Astrocyte (in vitro differentiated cells and primary cell): ENCODE measurements around the gene KIAA1671. TPM values are rescaled to one million over a fixed set of nuclear protein-coding genes. Genes with fewer than 3 reads are reported as not detected.
A peak's percentile ranks its signal among the peaks of the same experiment; 100 is the strongest.

Experiments used
- DNase-seq: peaks from one replicate; pipeline ENCODE4 v3.0.0-alpha.2; 2010; ENCODE audit warnings: low read depth
- FAIRE-seq: peaks from 2 replicates; lab custom pipeline; 2011; peaks lifted over from hg19 to GRCh38; lab: Jason Lieb, UNC
- H2AFZ ChIP-seq: 2 replicates; pipeline ENCODE4 v1.6.0; 2012; ENCODE audit warnings: low read depth, low read length, inconsistent platforms
- H3K27ac ChIP-seq: 2 replicates; pipeline ENCODE4 v1.5.1; 2011; ENCODE audit warnings: low read depth, low read length, inconsistent platforms
- H3K27me3 ChIP-seq: 2 replicates; pipeline ENCODE4 v1.6.0; 2011; ENCODE audit warnings: low read length, inconsistent platforms; ENCODE audit not compliant: insufficient read depth
- H3K36me3 ChIP-seq: 2 replicates; pipeline ENCODE4 v1.5.1; 2011; ENCODE audit warnings: low read length, inconsistent platforms; ENCODE audit not compliant: insufficient read depth
- H3K4me1 ChIP-seq: 2 replicates; pipeline ENCODE4 v1.5.1; 2011; ENCODE audit warnings: low read length, inconsistent platforms; ENCODE audit not compliant: insufficient read depth
- H3K4me2 ChIP-seq: 2 replicates; pipeline ENCODE4 v1.6.0; 2012; ENCODE audit warnings: low read length, inconsistent platforms
- H3K4me3 ChIP-seq: 2 replicates; pipeline ENCODE4 v1.5.1; 2011; ENCODE audit warnings: low read depth, mild to moderate bottlenecking, low read length, inconsistent platforms; ENCODE audit not compliant: insufficient read depth
- H3K79me2 ChIP-seq: 2 replicates; pipeline ENCODE4 v1.6.0; 2012; ENCODE audit warnings: mild to moderate bottlenecking, low read length, inconsistent platforms; ENCODE audit not compliant: insufficient read depth
- H3K9ac ChIP-seq: 2 replicates; pipeline ENCODE4 v1.6.0; 2012; ENCODE audit warnings: mild to moderate bottlenecking, low read length, inconsistent platforms
- H3K9me3 ChIP-seq: 2 replicates; pipeline ENCODE4 v1.5.1; 2012; ENCODE audit warnings: low read depth, mild to moderate bottlenecking, low read length, inconsistent platforms; ENCODE audit not compliant: insufficient read depth
- H4K20me1 ChIP-seq: 2 replicates; pipeline ENCODE4 v1.6.0; 2012; ENCODE audit warnings: low read length, inconsistent platforms; ENCODE audit not compliant: insufficient read depth
- H3K27ac Mint-ChIP-seq: one replicate; pipeline ENCODE4 v1.8.0; 2021; ENCODE audit warnings: mild to moderate bottlenecking, mixed read lengths; ENCODE audit not compliant: unreplicated experiment
- H3K27me3 Mint-ChIP-seq: one replicate; pipeline ENCODE4 v1.8.0; 2021; ENCODE audit warnings: low read depth, mixed read lengths; ENCODE audit not compliant: unreplicated experiment
- H3K36me3 Mint-ChIP-seq: one replicate; pipeline ENCODE4 v1.8.0; 2021; ENCODE audit warnings: low read depth, mixed read lengths; ENCODE audit not compliant: unreplicated experiment
- H3K4me1 Mint-ChIP-seq: one replicate; pipeline ENCODE4 v1.8.0; 2021; ENCODE audit warnings: low read depth, mixed read lengths; ENCODE audit not compliant: unreplicated experiment
- H3K4me3 Mint-ChIP-seq: one replicate; pipeline ENCODE4 v1.8.0; 2021; ENCODE audit warnings: mild to moderate bottlenecking, moderate library complexity, mixed read lengths; ENCODE audit not compliant: unreplicated experiment
- H3K9me3 Mint-ChIP-seq: one replicate; pipeline ENCODE4 v1.8.0; 2021; ENCODE audit warnings: mild to moderate bottlenecking, mixed read lengths; ENCODE audit not compliant: unreplicated experiment
- EZH2 ChIP-seq: IDR thresholded peaks from 2 replicates; pipeline ENCODE4 v1.6.1; 2012; ENCODE audit warnings: mild to moderate bottlenecking, low read length, inconsistent platforms; ENCODE audit not compliant: insufficient read depth
- total RNA-seq: library from RNA; stranded (reverse); gene quantifications from 2 replicates; pipeline ENCODE4 v1.2.1, GENCODE V29; 2021
- TF ChIP-seq, protein P1 (sequence below): IDR thresholded peaks from 2 replicates; pipeline ENCODE4 v1.5.1; 2011; ENCODE audit warnings: low read depth, mild to moderate bottlenecking, inconsistent platforms, low read length, moderate library complexity; ENCODE audit not compliant: insufficient read depth

The KIAA1671 gene
- total RNA-seq, 1 donor from 2014 or later = 28.4 TPM

DNA sequence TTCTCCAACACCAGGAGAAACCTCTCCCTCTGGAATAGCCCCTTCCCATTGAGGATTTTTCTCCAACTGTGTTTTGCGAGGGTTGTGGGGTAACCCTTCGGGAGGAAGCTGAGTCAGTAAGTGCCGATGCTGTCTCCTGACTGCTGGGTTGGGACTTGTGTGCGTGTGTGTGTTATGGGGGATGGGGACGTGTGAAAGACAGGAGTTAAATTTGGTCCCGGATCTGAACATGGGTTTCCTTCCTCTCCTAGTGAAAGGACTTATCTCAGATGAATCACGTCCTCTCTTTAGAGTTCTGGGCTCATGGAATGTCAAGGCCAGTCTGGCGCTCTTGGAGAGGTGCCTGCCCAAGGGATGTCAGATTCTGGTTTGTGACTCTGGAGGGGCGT, 33.3 kb downstream of the KIAA1671 start:
- Mint-ChIP-seq H3K27ac (peak overlapping the region; percentile 95), H3K4me1 (peaks cover 18% of the 10 kb centered on the region), H3K27me3 (no peaks in the 10 kb centered on the region), H3K4me3 (peak overlapping the region; percentile 69), H3K9me3 (no peaks in the 10 kb centered on the region), H3K36me3 (no peaks in the 10 kb centered on the region)
- H3K9me3 ChIP-seq = no peaks in the 10 kb centered on the region
- H3K79me2 ChIP-seq = no peaks in the 10 kb centered on the region
- H4K20me1 ChIP-seq = no peaks in the 10 kb centered on the region
- no peaks in the 10 kb centered on the region for H3K36me3 ChIP-seq
- no peaks in the 10 kb centered on the region for H3K27me3 ChIP-seq
- TF ChIP-seq EZH2 = no peak
- TF ChIP-seq, protein P1, sequence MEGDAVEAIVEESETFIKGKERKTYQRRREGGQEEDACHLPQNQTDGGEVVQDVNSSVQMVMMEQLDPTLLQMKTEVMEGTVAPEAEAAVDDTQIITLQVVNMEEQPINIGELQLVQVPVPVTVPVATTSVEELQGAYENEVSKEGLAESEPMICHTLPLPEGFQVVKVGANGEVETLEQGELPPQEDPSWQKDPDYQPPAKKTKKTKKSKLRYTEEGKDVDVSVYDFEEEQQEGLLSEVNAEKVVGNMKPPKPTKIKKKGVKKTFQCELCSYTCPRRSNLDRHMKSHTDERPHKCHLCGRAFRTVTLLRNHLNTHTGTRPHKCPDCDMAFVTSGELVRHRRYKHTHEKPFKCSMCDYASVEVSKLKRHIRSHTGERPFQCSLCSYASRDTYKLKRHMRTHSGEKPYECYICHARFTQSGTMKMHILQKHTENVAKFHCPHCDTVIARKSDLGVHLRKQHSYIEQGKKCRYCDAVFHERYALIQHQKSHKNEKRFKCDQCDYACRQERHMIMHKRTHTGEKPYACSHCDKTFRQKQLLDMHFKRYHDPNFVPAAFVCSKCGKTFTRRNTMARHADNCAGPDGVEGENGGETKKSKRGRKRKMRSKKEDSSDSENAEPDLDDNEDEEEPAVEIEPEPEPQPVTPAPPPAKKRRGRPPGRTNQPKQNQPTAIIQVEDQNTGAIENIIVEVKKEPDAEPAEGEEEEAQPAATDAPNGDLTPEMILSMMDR = no peak
- H2AFZ ChIP-seq = peak overlapping the region; percentile 76
- peak overlapping the region; percentile 90 for H3K27ac ChIP-seq
- peak overlapping the region; percentile 13 for H3K4me3 ChIP-seq
- peaks cover 24% of the 10 kb centered on the region for H3K4me1 ChIP-seq
- peak; percentile 86 for FAIRE-seq
- H3K4me2 ChIP-seq = peak overlapping the region; percentile 84
- H3K9ac ChIP-seq = peak overlapping the region; percentile 82
- DNase-seq = peak; percentile 94

DNA sequence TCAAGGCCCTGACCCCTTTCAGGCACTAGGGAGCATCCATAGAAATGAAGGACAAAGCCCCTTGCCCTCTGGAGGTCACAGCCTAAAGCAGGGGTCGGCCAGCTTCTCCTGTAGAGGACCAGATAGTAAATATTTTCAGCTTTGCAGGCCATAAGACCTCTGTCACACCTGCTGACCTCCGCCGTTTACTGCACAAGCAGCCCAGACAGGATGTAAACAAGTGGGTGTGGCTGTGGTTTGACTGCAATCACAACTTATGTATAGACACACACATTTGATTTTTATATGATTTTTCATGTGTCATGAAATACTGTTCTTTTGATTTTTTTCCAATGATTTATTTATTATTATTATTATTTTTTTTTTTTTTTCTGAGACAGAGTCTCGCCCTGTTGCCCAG, 34.3 kb downstream of the KIAA1671 start:
- H3K27me3 ChIP-seq = no peaks in the 10 kb centered on the region
- FAIRE-seq (no peak), DNase-seq (no peak)
- no peaks in the 10 kb centered on the region for H3K9me3 ChIP-seq
- Mint-ChIP-seq H3K9me3 (no peaks in the 10 kb centered on the region), H3K4me1 (peaks cover 20% of the 10 kb centered on the region), H3K4me3 (no peak overlapping the region), H3K36me3 (no peaks in the 10 kb centered on the region), H3K27ac (no peak overlapping the region), H3K27me3 (no peaks in the 10 kb centered on the region)
- peaks cover 27% of the 10 kb centered on the region for H3K4me1 ChIP-seq
- no peak for TF ChIP-seq EZH2
- TF ChIP-seq, protein P1 = no peak
- no peak overlapping the region for H3K4me2 ChIP-seq
- no peaks in the 10 kb centered on the region for H3K36me3 ChIP-seq
- no peaks in the 10 kb centered on the region for H4K20me1 ChIP-seq
- no peak overlapping the region for H3K9ac ChIP-seq
- no peak overlapping the region for H3K4me3 ChIP-seq
- H3K79me2 ChIP-seq = no peaks in the 10 kb centered on the region
- H2AFZ ChIP-seq = no peak overlapping the region
- H3K27ac ChIP-seq = no peak overlapping the region

DNA sequence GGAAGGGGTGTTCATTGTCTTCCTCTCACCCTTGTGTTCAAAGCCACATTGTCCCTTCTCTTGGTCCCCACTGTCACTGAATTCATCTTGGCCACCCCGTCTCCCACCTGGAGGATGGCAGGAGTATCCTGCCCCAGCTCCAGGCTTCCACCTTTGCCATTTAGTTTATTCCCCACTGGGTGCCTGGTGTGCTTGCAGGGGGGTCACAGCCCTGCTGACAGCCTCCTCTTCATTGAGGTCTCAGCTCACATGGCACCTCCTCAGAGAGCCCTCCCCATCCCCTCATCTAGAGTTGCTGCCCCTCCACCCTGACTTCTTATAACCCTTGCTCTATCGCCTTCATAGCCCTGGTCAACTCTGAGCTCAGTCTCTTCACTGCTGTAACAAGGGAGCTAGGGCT, 36.6 kb downstream of the KIAA1671 start:
- Histone ChIP-seq H3K79me2 (no peaks in the 10 kb centered on the region), H3K36me3 (no peaks in the 10 kb centered on the region), H3K4me2 (no peak overlapping the region), H3K9ac (no peak overlapping the region), H3K4me3 (no peak overlapping the region), H3K27me3 (no peaks in the 10 kb centered on the region), H3K9me3 (no peaks in the 10 kb centered on the region), H3K27ac (no peak overlapping the region), H4K20me1 (no peaks in the 10 kb centered on the region), H3K4me1 (peaks cover 32% of the 10 kb centered on the region), H2AFZ (no peak overlapping the region)
- Mint-ChIP-seq H3K27me3 (no peaks in the 10 kb centered on the region), H3K9me3 (no peaks in the 10 kb centered on the region), H3K27ac (no peak overlapping the region), H3K4me3 (no peak overlapping the region), H3K36me3 (no peaks in the 10 kb centered on the region), H3K4me1 (peaks cover 23% of the 10 kb centered on the region)
- DNase-seq (no peak), FAIRE-seq (no peak)
- TF ChIP-seq, protein P1 = no peak
- TF ChIP-seq EZH2 = no peak
